ENCODE data around the gene SDK2.

Gene SDK2

DNA sequence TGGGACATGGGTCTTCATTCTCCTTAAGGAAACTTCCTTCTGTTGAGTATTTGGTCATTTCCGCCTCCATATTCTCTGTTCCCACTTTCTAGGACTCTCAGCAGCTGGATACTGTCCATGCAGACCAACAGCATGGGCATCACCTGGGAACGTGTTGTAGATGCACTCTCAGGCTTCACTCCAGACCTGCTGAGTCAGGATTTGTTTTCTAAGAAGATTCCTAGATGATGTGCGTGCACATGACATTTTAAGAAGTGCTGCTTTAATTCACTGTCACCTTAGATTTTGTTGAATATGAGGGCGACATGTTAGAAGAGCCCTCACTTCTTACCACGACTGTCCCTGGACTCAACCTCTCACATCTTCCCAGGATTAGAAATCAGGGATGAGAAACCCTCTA is 10.0 kb upstream of the SDK2 start:
- no peak for DNase-seq (ENCODE audit: low read depth, low spot score)

DNA sequence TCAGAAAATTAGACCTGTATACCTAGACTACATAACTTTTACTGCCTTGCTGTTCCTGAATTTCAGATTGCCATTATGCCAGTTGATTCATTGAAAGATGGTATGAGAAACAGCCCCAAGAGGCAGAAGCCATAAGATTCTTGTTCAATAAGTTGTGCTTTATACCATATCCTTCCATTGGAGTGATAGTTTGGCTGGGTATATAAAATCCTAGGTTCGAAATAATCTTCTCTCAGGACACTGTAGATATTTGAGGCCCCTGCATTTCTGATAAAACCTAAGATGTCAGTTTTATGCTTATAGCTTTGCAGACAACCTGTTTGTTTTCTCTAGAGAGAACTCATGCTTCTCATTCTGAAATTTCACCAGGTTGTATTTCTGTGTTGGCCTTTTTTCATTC is 9.6 kb upstream of the SDK2 start:
- DNase-seq (ENCODE audit: low read depth, low spot score): no peak

DNA sequence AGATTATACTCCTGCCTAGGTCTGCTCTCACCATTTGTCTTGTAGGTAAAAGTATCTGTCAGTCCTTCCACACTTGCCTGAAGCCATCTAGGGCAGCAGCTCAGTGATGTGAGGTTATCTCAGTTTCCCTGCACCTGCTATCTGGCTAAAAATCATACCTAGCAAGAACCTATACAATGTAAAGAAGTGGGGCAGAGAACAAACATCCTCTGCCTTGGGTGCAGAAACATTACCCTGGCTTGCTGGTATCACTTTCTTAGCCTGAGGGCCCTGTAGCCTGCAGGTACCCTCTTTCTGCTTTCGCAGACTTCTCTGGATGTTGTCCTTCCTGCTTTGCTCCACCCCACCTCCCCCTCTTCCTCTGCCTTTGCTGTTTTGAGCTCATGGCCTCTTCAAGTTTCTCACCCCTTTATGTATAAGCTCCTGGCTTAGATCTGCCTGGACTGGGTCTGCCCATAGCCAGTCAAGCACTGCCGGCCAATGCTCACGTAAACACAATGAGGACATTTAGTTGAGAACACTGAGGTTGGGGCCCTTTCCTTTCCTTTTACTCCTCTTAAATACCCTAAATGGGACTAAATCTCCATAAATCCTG is 8.7 kb upstream of the SDK2 start:
- DNase-seq (ENCODE audit: low read depth, low spot score): peak; percentile 56

DNA sequence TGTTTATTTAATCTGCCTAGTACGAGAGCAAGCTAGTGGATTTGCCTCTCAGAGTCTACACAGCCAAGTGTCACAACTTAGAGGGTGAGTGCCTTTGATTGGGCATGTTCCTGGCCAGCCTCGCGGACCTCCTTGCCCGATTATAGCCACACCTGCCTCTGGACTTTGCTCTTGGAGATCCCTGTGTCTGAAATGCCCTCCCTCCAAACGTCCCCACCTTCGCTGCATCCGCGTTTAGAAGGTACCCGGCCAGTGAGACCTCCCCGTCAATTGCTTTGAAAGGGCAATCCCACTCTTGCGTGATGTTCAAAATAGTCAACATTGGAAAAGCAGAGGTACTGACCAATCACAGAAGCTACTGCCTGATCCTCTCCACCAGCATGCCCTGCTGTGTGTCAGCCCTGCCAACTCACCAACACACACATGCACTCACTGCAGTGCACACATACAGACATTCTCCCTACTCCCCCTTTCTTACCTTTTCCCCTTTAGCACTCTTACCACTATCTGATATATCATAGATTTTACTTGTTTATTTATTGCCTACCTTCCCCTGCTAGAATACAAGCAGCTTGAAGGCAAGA is 6.5 kb upstream of the SDK2 start:
- no peak for DNase-seq (ENCODE audit: low read depth, low spot score)

DNA sequence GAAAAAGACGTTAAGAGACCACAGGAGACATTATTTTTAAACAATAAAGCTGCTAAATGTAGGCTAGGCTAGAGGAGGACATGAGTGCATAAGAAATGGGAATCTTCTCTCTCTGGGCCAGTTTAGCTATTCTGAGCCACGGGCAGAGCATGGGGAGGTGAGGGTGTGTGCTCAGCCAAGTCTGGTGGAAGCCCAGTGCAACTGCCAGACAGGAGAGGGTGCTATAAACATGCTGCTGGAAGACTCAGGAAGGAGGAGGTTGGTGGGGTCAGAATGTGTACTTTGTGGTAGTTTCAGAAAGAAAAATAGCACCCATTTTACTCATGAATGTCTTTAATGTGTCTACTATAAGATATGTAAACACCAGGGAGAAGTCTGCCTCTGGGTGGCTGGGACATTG is 5.9 kb upstream of the SDK2 start:
- DNase-seq (ENCODE audit: low read depth, low spot score): peak; percentile 56

DNA sequence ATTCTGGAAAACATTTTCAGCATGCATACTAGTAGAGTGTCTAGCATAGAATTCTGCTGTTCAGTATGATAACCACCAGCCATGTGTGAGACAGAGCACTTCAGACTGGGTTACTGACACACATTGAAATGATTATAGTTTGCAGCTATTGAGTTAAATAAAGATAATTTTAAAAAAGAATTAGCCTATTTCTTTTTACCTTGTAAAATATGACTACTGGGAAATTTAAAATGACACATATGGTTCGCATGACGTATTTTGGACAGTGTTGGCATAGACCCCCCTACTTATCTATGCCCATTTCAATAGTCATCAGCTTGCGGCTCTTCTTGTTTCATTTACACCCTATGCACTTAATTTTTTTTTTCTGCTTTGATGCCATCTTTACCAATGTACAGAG is 4.7 kb upstream of the SDK2 start:
- no peak for DNase-seq (ENCODE audit: low read depth, low spot score)

DNA sequence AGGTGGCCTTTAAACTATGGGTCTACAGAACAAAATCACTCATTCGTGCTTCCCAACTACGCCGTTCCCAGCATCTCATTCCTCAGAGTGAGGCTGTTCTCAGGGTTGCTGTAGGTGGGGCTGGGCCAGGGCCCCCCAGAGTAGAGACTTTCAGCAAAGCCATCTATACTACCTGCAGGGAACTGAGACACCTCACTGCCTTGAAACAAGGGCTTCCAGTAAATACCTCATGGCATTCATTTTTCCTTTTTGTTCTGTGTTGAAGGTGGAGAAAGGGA is 4.2 kb upstream of the SDK2 start:
- no peak for DNase-seq (ENCODE audit: low read depth, low spot score)

DNA sequence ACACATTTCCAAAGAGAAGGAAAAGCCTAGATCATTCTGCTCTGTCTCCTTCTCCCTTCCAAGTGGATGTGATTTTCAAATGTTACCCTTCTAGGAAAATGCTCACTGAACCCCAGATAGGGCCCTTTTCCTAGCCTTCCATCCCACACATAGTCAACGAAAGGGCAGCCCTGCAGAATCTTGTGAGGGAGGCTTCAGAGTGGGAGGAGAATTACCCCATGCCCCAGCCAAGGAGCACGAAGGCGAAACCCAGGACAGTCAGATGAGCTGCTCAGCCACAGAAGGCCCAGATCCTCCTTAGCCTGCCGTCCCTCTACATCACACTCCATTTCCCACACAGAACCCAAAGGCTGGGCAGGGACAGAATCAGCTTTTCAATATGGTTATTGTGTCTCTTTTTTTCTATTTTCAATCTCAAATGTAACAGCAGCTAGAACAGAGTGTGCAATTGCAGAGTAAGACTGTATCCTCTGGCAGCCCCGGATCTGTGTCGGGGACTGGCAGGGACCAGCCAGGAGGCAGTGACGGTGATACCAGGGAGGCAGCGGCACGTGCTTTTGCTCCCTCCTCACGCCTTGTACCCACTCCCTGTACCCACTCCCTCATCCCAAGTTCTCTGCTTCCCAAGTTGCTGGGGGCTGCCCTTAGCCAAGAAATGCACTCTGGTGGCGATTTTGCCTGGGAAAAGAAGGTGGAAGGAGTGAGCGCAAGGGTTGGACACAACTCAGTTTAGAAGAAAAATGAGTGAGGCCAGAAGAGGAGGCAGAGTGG is 3.7 kb upstream of the SDK2 start:
- no peak for DNase-seq (ENCODE audit: low read depth, low spot score)

DNA sequence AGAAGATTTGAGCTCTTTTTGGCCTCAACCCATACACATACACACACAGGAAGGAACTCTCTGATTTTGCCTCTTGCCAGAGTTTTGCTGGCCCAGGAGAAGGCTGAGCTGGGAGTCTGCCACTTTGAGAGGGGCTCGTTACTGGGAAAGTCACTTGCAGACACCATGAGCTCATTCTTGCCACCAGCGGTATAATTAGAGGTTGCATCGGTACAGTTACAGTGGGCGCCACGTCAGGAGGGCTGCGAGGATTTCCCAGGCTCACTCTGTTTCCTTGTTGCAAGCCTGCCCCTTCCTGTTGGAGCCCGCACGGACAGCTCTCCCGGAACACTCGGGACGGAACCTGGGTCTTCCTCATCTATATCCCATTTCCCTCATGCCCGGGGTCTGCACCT is 3.1 kb upstream of the SDK2 start:
- peak; percentile 43 for DNase-seq (ENCODE audit: low read depth, low spot score)

DNA sequence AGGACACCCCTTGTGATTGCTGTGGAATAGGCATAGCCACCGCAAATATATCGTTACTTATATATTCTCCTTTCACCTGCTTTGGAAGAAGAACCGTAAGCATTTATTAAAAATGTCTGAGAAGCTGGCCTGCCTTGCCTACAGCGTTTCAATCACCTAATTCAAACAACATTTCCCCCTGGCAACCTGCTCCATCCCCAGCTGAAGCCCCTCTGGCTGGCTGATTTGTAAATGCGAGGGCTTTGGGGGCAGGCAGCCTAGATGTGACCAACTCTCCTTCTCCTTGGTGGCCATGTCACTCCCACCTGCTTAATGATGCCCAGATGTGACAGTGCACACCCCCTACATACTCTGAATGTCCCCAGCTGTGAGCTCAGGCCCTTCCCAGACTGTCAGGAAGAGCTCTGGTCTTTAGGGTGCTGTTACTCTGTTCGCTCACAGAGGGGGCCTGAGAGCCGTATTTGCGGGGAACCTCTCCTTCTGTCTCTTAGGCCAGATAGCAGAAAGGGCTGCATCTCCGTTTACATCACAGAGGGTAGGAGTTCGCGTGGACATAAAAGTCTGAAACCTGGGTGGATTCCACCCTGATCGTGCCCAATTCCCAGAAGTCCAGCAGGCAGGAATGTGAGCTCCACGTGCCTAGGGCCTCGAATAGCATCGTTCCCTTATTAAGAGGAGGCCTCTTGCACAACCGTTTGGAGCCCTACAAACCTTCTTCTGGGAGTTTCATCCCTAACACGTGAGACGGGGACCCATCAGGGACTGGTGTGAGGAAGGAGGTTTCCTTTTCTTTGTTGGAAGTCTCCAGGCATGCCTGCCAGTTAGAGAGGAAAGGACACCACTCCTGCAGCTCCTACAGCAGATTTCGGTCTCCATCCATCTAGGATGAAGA is 2.4 kb upstream of the SDK2 start:
- peak; percentile 44 for DNase-seq (ENCODE audit: low read depth, low spot score)

DNA sequence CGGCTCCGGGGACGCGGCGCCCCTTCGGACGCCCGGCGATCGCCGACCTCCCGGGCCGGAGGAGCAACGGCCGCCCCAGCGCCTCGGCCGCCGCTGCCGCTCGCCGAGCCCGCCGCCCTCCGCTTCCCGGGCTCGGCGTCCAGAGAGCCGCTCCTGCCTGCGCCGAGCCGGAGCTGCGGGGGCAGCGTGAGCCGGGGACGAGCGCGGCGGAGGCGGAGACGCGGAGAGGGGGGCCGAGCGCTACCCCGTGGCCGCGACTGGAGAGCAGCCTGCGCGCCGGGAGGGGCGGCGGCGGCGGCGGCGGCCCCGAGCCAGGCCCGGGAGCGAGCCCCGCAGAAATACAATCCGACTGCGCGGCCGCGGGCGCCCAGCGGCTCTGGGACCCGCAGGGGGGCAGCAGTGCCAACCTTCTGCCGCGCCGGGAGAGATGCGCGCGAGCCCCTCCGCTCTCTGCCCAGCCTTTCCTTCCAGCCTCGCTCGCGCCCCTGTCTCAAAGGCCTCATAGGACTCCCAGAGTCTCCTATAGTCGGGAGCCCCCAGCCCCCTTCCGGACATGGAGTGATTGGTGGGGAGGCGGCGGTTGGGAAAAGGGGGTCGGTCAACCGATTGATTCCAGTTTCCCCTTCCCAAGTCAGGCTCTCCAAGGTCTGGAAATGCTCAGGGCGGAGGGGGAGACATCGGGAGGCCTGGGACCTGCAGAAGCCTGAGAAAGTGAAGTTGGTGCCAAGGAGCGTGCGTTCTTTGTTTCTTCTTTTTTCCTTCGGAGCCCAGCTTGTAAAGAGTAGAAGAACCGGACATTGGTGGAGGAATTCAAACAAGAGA is 1.0 kb upstream of the SDK2 start:
- peak; percentile 75 for DNase-seq (ENCODE audit: low read depth, low spot score)

DNA sequence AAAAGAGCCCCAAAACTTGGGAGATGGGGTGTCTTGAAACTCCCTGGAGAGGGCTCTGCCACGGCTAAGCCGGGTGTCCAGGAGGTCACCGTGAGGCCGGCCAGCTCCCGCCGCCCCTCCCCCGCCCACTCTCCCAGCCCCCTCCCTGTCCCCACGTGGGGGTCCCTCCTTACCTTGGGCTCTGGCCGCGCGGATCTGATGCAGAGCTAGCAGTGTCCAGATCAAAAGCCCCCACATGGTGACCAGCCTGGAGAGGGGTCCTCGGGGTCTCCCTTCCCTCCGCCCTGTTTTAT is 447 bp downstream of the SDK2 start:
- DNase-seq (ENCODE audit: low read depth, low spot score): no peak

DNA sequence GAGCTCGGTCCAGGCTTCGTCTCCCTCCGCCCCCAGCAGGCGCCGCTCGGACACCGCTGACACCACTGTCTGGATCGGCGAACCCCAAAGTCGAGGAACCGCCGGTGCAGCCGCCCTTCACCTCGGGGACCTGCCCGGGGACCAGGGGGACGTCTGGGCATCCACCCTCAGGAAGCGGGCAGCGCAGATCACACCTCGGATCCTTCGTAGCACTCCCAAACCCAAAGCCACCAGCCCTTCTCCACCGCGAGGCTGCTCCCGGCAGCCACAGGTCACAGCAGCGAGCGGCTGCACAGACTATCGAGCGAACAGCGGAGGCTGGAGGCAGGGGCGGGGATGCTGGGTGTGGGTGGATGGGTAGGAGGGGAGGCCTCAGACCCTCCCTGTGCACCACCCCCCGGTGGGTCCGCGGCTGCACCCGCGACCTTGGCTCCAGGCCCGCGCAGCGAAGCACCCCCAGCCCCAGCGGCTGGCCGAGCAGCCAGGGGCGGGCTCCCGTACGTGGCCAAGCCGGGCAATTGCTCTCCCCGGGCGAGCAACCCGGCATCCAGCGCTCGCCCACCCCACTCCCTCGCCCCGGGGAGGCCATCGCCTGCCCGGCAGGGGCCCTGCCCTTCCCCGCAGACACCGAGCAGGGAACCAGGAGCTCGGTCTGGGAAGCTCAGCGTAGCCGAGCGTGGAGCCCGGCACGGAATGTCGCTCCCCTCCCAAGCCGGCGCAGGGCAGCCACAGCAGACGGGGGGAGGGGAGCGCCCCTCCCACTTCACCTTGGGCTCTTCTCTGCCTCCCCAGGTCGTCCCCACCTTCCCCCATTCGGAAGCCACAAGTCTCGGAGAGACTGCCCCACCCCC is 1.0 kb downstream of the SDK2 start:
- peak; percentile 67 for DNase-seq (ENCODE audit: low read depth, low spot score)

DNA sequence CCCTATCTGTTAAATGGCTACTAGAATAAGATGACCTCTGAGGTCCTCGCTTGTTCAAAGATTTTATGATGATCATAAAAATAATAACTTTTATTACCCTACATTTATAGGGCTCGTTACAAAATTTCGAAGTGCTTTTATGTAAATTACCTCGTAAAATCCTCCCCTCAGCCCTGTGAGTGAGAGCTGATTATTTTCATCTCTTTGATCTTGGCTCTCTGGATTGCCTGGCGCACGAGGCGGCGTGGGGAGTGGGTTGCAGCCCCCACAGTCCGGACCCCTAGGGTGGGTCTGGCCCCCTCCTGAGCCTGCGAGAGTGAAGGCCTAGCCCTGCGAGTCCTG is 1.6 kb downstream of the SDK2 start:
- no peak for DNase-seq (ENCODE audit: low read depth, low spot score)

DNA sequence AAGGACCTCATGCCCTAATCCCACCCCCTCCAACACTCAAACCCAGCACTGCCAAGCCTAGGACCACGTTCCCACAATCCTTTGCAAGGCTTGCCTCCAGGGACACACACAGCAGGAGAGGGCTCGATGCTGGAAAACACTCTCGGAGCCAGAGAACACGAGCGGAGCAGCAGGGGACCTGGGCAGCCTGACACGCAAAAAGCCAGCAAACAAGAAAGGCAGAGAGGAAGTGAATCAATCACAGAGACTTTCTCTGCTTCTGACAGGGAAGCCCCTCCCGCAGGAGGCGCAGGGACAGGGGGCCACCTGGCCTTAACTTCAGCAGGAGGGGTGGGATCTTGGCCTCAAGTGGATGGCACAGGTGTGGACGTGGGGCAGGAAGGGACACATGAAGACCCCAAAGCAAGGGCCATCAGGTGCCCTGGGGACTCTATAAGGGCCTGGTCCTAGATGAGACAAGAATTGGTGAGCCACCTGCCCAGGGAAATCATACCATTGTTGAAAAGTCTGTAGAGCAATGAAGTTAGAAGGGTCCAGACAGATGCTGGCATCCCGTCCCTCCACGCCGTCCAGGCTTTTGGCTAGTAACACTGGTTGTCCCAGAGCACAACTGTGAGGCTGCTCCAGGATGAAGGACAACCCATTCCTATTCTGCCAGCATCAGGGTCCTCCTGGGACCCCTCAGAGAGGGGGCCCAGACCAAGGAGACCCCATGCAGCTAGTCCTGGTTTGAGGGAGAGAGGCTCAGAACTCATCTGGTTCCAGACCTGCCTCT is 2.2 kb downstream of the SDK2 start:
- no peak for DNase-seq (ENCODE audit: low read depth, low spot score)

DNA sequence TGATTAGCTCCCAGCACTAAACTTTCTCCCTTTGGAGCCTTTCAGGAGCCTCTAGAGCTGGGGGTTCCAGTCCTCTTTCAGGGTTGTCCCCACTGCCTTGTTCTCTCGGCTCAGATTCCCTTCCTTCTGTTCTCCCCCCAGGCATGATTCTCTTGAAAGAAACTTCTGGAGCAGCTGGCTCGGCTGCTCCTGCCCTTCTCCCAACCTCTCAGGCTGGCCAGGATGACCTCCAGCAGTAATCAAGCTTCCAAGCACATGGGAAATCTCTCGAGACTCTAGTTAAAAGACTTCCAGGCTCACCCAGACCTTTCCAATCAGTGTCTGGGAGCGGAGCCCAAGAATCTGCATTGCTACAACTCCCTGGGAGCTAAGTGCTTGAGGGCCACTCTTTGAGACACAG is 3.6 kb downstream of the SDK2 start:
- peak; percentile 54 for DNase-seq (ENCODE audit: low read depth, low spot score)

DNA sequence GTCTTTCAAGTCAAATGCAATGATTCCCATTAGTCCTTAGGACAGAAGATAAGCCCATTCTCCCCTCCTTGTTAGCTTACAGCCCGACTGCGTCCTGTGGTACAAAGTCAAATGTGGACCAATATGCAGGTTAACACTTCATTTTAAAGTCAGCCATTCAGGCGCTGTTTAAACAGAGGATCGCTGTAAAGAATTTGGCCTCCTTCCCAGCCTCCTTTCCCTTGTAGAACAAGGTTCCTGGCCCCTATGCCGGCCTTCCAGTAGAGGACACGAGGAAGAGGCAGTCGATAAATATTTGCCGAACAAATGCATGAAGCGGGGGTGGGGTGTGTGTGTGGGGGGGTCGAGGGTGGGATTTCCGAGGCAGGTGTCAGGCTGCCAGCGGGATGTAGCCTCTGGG is 4.3 kb downstream of the SDK2 start:
- no peak for DNase-seq (ENCODE audit: low read depth, low spot score)

DNA sequence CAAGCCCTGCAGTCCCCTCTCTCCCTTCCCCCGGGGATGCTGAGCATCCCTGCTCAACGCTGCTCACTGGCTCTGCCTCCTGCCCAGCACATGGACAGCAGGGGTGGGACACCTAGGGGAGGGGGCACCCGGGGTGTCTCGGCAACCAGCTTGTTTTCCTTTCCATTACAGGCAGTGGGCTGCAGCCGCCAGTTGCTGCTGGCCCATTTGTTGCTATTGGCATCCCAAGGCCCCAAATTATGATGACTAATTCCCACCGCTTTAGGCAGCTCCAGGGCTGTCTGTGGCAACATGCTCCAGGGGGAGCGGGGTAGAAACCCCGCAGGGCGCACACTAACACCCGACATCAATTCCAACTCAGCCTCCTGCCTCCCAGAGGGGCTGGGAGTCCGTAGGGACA is 4.9 kb downstream of the SDK2 start:
- DNase-seq (ENCODE audit: low read depth, low spot score): no peak

DNA sequence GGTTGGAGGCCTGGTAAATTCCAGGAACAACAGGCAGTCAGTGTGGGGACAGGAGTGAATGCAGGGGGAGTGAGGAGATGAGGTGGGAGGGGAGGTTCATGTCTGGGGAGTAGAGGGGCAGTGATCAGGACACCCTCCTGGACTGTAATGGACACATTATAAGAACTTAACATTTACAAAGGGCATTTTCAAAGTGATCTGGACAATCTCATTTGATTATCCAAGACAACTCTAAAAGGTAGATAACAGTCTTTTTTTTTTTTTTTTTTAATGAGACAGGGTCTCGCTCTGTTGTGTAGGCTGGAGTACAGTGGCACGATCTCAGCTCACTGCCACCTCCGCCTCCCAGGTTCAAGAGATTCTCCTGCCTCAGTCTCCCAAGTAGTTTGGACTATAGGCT is 5.7 kb downstream of the SDK2 start:
- DNase-seq (ENCODE audit: low read depth, low spot score): no peak

DNA sequence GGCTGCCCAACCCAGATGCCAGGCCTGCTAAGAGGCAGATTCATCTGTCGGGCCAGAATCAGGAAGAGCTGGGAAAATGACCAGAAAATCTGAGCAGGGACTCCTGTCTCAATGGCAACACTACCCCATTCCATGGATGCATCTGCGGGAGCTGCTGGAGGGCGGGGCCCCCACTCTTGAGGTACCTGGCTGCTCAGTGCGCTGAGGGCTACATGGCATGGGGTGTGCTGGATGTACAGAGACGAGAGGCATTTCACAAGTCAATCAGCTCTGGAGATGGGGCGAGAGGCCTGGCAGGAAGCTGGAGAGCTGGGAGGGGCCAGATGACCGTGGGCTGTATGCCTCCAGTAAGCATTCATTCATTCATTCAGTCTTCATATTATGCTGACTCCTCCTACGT is 6.4 kb downstream of the SDK2 start:
- no peak for DNase-seq (ENCODE audit: low read depth, low spot score)
